ENCODE measurements around the gene OMD.

DNA sequence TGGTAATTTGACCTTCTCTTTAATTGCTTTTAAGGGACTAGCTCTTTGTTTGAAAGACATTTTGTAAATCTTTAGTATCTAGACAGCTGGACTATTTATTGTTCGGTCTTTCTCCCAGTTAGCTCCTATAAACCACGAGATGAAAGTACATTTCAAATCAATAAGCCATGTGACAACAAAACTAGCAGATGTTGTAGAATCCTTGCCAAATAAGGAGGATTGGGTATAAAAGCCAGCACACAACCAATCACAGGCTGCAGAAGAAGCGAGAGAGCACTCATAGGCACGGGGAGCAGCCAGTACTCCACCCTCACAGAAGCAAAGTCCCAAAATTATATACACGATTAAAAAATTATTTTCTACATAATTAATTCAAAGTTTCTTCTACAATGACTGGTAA is 8.1 kb upstream of the OMD start:
- TF ChIP-seq CTCF (IDR thresholded peaks at IDR 0.05; ENCODE audit: low read length) (no peak), EZH2phosphoT487 (IDR thresholded peaks at IDR 0.05; ENCODE audit: low read length) (no peak), EZH2 (optimal IDR thresholded peaks at IDR 0.05; ENCODE audit: low read depth, low read length) (no peak)

All from MM.1S (cell line).